Measurements from ENCODE around the gene POLR1B. TPM values are rescaled to one million over a fixed set of nuclear protein-coding genes. Genes with fewer than 3 reads are reported as not detected.
A peak's percentile ranks its signal among the peaks of the same experiment; 100 is the strongest.

The POLR1B gene
- total RNA-seq, 4 donors from 2014 or later, result 10.0 to 12.4 (median 10.2) TPM

GRCh38 chr2:112583497-112584133, 41.4 kb downstream of the POLR1B start:
- WGBS, result 54% methylated on average over 19 of the region's 19 CpGs
- Histone ChIP-seq H3K27ac (replicated peaks in 1 of 4) (peak overlapping the region; percentile 89 to 94 (median 92)), H3K4me3 (peak overlapping the region; percentile 53 to 82 (median 73)), H3K4me1 (peaks cover 25 to 34% (median 28%) of the 10 kb centered on the region in 4 donors), H3K9me3 (no peaks in the 10 kb centered on the region), H3K27me3 (no peaks in the 10 kb centered on the region), H3K36me3 (peaks cover 0 to 27% (median 23%) of the 10 kb centered on the region in 4 donors)
- DNase-seq (ENCODE audit: extremely low spot score), result no peak
- TF ChIP-seq EP300 (IDR thresholded peaks at IDR 0.05), result no peak
- TF ChIP-seq, protein P1, sequence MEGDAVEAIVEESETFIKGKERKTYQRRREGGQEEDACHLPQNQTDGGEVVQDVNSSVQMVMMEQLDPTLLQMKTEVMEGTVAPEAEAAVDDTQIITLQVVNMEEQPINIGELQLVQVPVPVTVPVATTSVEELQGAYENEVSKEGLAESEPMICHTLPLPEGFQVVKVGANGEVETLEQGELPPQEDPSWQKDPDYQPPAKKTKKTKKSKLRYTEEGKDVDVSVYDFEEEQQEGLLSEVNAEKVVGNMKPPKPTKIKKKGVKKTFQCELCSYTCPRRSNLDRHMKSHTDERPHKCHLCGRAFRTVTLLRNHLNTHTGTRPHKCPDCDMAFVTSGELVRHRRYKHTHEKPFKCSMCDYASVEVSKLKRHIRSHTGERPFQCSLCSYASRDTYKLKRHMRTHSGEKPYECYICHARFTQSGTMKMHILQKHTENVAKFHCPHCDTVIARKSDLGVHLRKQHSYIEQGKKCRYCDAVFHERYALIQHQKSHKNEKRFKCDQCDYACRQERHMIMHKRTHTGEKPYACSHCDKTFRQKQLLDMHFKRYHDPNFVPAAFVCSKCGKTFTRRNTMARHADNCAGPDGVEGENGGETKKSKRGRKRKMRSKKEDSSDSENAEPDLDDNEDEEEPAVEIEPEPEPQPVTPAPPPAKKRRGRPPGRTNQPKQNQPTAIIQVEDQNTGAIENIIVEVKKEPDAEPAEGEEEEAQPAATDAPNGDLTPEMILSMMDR (IDR thresholded peaks at IDR 0.05), result no peak
- TF ChIP-seq POLR2AphosphoS5 (IDR thresholded peaks at IDR 0.05), result no peak
- no peak for TF ChIP-seq POLR2A (IDR thresholded peaks at IDR 0.05; ENCODE audit: low read depth)
- intact Hi-C loops (cut with DNase I), result loop anchor here (2.0 to 5.0 kb wide), 3 partner anchors 41 to 103 kb away; partner anchors contain the start of gene POLR1B

DNA sequence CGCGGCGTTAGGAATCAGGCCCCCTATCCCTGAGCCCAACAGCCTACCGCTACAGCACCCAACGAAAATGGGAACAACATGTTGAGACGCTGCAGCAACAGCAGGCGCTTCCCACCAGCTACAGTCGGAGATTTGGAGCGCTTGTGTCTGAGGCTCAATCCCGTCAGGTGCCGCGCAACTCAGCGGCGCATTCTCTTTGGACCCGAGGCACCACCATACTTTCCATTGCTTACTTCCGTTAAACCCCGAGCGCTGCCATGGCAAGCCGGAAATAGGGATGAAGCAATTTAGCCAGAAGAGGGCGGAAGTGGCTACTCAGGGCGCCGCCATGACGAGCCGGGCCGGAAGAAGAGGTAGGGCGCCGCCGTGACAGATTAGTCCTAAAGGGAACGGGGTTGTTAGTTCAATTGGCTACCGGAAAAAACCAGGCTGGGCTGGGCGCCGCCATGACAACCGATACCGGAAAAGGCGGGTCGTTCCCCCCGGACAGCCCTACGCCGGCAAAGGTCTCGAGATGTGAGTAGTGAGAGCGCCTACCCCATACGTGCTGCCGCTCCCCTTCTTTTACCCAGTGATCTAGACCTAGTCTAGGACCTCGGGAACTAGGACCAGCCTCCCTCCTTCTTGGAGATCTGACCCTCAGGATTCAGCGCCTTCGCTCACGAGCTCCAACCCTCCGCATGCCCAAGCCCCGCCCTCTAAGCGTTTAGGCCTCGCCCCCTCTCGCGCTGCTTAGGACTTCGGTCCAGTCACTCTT, 42.0 kb downstream of the POLR1B start, which contains the start of gene CHCHD5:
CHCHD5 (plus strand) TSS at position 476 of the 757 bp plus-strand sequence; CDS start at position 515, 39 bp downstream.
- WGBS, result 1% methylated on average over 32 of the region's 54 CpGs
- DNase-seq (ENCODE audit: extremely low spot score), result peak; percentile 98
- Histone ChIP-seq H3K27me3 (no peaks in the 10 kb centered on the region), H3K4me1 (peaks cover 27 to 34% (median 28%) of the 10 kb centered on the region in 4 donors), H3K36me3 (peaks cover 0 to 34% (median 29%) of the 10 kb centered on the region in 4 donors), H3K4me3 (peak within 1 kb of the TSS; percentile 53 to 82 (median 73)), H3K9me3 (no peaks in the 10 kb centered on the region), H3K27ac (replicated peaks in 1 of 4) (peak within 1 kb of the TSS; percentile 89 to 94 (median 92))
- intact Hi-C loops (cut with DNase I), result loop anchor here (2.0 to 5.0 kb wide), 2 partner anchors 42 to 62 kb away; partner anchors contain the start of gene POLR1B
- peak; percentile 80 to 89 for TF ChIP-seq POLR2AphosphoS5 (IDR thresholded peaks at IDR 0.05)
- TF ChIP-seq, protein P1 (IDR thresholded peaks at IDR 0.05), result peak; percentile 13 to 42 (median 25)
- TF ChIP-seq EP300 (IDR thresholded peaks at IDR 0.05), result no peak
- TF ChIP-seq POLR2A (IDR thresholded peaks at IDR 0.05; ENCODE audit: low read depth), result peak; percentile 19

DNA sequence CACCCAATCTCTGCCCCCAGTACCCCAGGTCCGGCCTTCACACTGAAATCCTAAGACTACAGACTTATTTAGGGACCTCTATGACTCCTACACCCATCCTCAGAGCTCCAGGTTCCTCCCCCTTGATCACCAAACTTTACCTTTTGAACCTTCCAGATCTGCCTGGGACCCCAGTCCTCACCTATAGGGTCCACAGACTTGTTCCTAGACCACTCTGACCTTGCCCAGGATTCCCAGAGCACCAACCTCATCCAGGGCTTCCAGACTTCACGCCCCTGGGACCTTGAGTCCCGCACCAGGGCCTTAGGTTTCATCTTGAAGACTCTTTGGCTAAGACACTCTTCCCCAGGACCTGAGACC, 42.6 kb downstream of the POLR1B start:
- H3K4me1 ChIP-seq, result peaks cover 27 to 34% (median 28%) of the 10 kb centered on the region in 4 donors
- peak overlapping the region; percentile 53 to 82 (median 73) for H3K4me3 ChIP-seq
- no peaks in the 10 kb centered on the region for H3K9me3 ChIP-seq
- peaks cover 0 to 40% (median 29%) of the 10 kb centered on the region in 4 donors for H3K36me3 ChIP-seq
- H3K27ac ChIP-seq (replicated peaks in 1 of 4), result peak overlapping the region; percentile 89 to 94 (median 92)
- intact Hi-C loops (cut with DNase I), result loop anchor here (2.0 to 5.0 kb wide), 2 partner anchors 43 to 62 kb away; partner anchors contain the start of gene POLR1B
- no peaks in the 10 kb centered on the region for H3K27me3 ChIP-seq
- no peak for TF ChIP-seq POLR2A (IDR thresholded peaks at IDR 0.05; ENCODE audit: low read depth)
- TF ChIP-seq, protein P1 (IDR thresholded peaks at IDR 0.05), result no peak
- TF ChIP-seq EP300 (IDR thresholded peaks at IDR 0.05), result no peak
- no peak for TF ChIP-seq POLR2AphosphoS5 (IDR thresholded peaks at IDR 0.05)
- 64% methylated on average over 3 of the region's 3 CpGs for WGBS
- no peak for DNase-seq (ENCODE audit: extremely low spot score)

GRCh38 chr2:112585400-112585799, 43.1 kb downstream of the POLR1B start:
- Histone ChIP-seq H3K36me3 (peaks cover 0 to 44% (median 31%) of the 10 kb centered on the region in 4 donors), H3K4me1 (peaks cover 27 to 34% (median 28%) of the 10 kb centered on the region in 4 donors), H3K4me3 (peak overlapping the region; percentile 53 to 82 (median 73)), H3K9me3 (no peaks in the 10 kb centered on the region), H3K27me3 (no peaks in the 10 kb centered on the region), H3K27ac (replicated peaks in 1 of 4) (peak overlapping the region; percentile 89 to 94 (median 92))
- intact Hi-C loops (cut with DNase I), result loop anchor here (2.0 kb wide), 1 partner anchor 61 kb away; no protein-coding TSS in a partner anchor
- TF ChIP-seq EP300 (IDR thresholded peaks at IDR 0.05), result no peak
- TF ChIP-seq, protein P1 (IDR thresholded peaks at IDR 0.05), result no peak
- TF ChIP-seq POLR2AphosphoS5 (IDR thresholded peaks at IDR 0.05), result no peak
- no peak for TF ChIP-seq POLR2A (IDR thresholded peaks at IDR 0.05; ENCODE audit: low read depth)
- DNase-seq (ENCODE audit: extremely low spot score), result no peak
- WGBS, result 95% methylated on average over 3 of the region's 3 CpGs
